ENCODE results near the gene UTS2B. TPM values are rescaled to one million over a fixed set of nuclear protein-coding genes. Genes with fewer than 3 reads are reported as not detected.

The UTS2B gene
- total RNA-seq, 2 experiments from 2014 or later, result not detected

GRCh38 chr3:191347228-191347627 lies 16.9 kb upstream of the UTS2B start:
- peaks cover 2% of the 10 kb centered on the region for H3K9me3 Mint-ChIP-seq
- H3K27me3 Mint-ChIP-seq, result no peaks in the 10 kb centered on the region
- CTCF ChIA-PET, result no interaction called here
- intact Hi-C loops (cut with micrococcal nuclease), result no loop called here
- DNase-seq, result no peak
- POLR2A ChIA-PET, result no interaction called here
- H3K4me1 Mint-ChIP-seq (ENCODE audit: low read depth), result peaks cover 4% of the 10 kb centered on the region
- H3K27ac Mint-ChIP-seq, result no peak overlapping the region
- H3K4me3 Mint-ChIP-seq, result no peak overlapping the region
- no peaks in the 10 kb centered on the region for H3K36me3 Mint-ChIP-seq

- CTCF ChIA-PET, result no interaction called here
- POLR2A ChIA-PET, result no interaction called here
- H3K27ac Mint-ChIP-seq, result no peak overlapping the region
- no peak for DNase-seq
- H3K36me3 Mint-ChIP-seq, result no peaks in the 10 kb centered on the region
- H3K4me3 Mint-ChIP-seq, result no peak overlapping the region
- intact Hi-C loops (cut with micrococcal nuclease), result no loop called here
- H3K27me3 Mint-ChIP-seq, result no peaks in the 10 kb centered on the region
- peaks cover 2% of the 10 kb centered on the region for H3K9me3 Mint-ChIP-seq
- H3K4me1 Mint-ChIP-seq (ENCODE audit: low read depth), result peaks cover 4% of the 10 kb centered on the region
Observed at GRCh38 chr3:191345334-191345733, 15.0 kb upstream of the UTS2B start.

GRCh38 chr3:191343913-191344312 lies 13.6 kb upstream of the UTS2B start:
- intact Hi-C loops (cut with micrococcal nuclease), result no loop called here
- peaks cover 7% of the 10 kb centered on the region for H3K4me1 Mint-ChIP-seq (ENCODE audit: low read depth)
- H3K9me3 Mint-ChIP-seq, result peaks cover 2% of the 10 kb centered on the region

GRCh38 chr3:191343115-191343514 lies 12.8 kb upstream of the UTS2B start:
- intact Hi-C loops (cut with micrococcal nuclease), result no loop called here
- no peak overlapping the region for H3K27ac Mint-ChIP-seq
- peaks cover 10% of the 10 kb centered on the region for H3K4me1 Mint-ChIP-seq (ENCODE audit: low read depth)
- H3K27me3 Mint-ChIP-seq, result no peaks in the 10 kb centered on the region
- ChIA-PET POLR2A (no interaction called here), CTCF (no interaction called here)
- peaks cover 2% of the 10 kb centered on the region for H3K9me3 Mint-ChIP-seq
- H3K36me3 Mint-ChIP-seq, result no peaks in the 10 kb centered on the region
- DNase-seq, result no peak
- no peak overlapping the region for H3K4me3 Mint-ChIP-seq

More at GRCh38 chr3:191343913-191344312, 13.6 kb upstream of the UTS2B start:
- H3K36me3 Mint-ChIP-seq, result no peaks in the 10 kb centered on the region
- no peak overlapping the region for H3K4me3 Mint-ChIP-seq
- DNase-seq, result no peak
- CTCF ChIA-PET, result no interaction called here
- POLR2A ChIA-PET, result no interaction called here
- no peak overlapping the region for H3K27ac Mint-ChIP-seq
- H3K27me3 Mint-ChIP-seq, result no peaks in the 10 kb centered on the region

- ChIA-PET CTCF (interaction anchor here (0.6 kb wide), 1 partner anchor 10 kb away, joined by 4 read pairs; no protein-coding TSS in a partner anchor), POLR2A (no interaction called here)
- DNase-seq, result no peak
- no peaks in the 10 kb centered on the region for H3K36me3 Mint-ChIP-seq
- no peaks in the 10 kb centered on the region for H3K27me3 Mint-ChIP-seq
- no peak overlapping the region for H3K27ac Mint-ChIP-seq
- peaks cover 2% of the 10 kb centered on the region for H3K9me3 Mint-ChIP-seq
- no peak overlapping the region for H3K4me3 Mint-ChIP-seq
- H3K4me1 Mint-ChIP-seq (ENCODE audit: low read depth), result peaks cover 14% of the 10 kb centered on the region
- intact Hi-C loops (cut with micrococcal nuclease), result no loop called here
Observed at GRCh38 chr3:191342411-191342810, 12.1 kb upstream of the UTS2B start.

GRCh38 chr3:191342006-191342405 lies 11.7 kb upstream of the UTS2B start:
- Mint-ChIP-seq H3K4me1 (ENCODE audit: low read depth) (peaks cover 14% of the 10 kb centered on the region), H3K36me3 (no peaks in the 10 kb centered on the region), H3K4me3 (no peak overlapping the region), H3K9me3 (peaks cover 2% of the 10 kb centered on the region), H3K27ac (no peak overlapping the region), H3K27me3 (no peaks in the 10 kb centered on the region)
- intact Hi-C loops (cut with micrococcal nuclease), result no loop called here
- ChIA-PET POLR2A (no interaction called here), CTCF (interaction anchor here (0.6 kb wide), 1 partner anchor 9 kb away, joined by 4 read pairs; no protein-coding TSS in a partner anchor)
- no peak for DNase-seq

GRCh38 chr3:191340966-191341365 lies 10.6 kb upstream of the UTS2B start:
- Mint-ChIP-seq H3K36me3 (no peaks in the 10 kb centered on the region), H3K27me3 (no peaks in the 10 kb centered on the region), H3K27ac (no peak overlapping the region), H3K9me3 (peaks cover 2% of the 10 kb centered on the region), H3K4me3 (no peak overlapping the region), H3K4me1 (ENCODE audit: low read depth) (peaks cover 14% of the 10 kb centered on the region)
- ChIA-PET CTCF (no interaction called here), POLR2A (interaction anchor here (0.9 kb wide), 1 partner anchor 10 kb away, joined by 3 read pairs; the partner anchor contains the start of gene UTS2B)
- no peak for DNase-seq
- intact Hi-C loops (cut with micrococcal nuclease), result no loop called here

- no peak overlapping the region for H3K4me3 Mint-ChIP-seq
- intact Hi-C loops (cut with micrococcal nuclease), result no loop called here
- no peak overlapping the region for H3K27ac Mint-ChIP-seq
- H3K4me1 Mint-ChIP-seq (ENCODE audit: low read depth), result peaks cover 12% of the 10 kb centered on the region
- H3K36me3 Mint-ChIP-seq, result no peaks in the 10 kb centered on the region
- ChIA-PET CTCF (no interaction called here), POLR2A (interaction anchor here (0.9 kb wide), 1 partner anchor 10 kb away, joined by 3 read pairs; the partner anchor contains the start of gene UTS2B)
- H3K27me3 Mint-ChIP-seq, result no peaks in the 10 kb centered on the region
- peaks cover 1% of the 10 kb centered on the region for H3K9me3 Mint-ChIP-seq
- DNase-seq, result no peak
Observed at GRCh38 chr3:191340351-191340750, 10.0 kb upstream of the UTS2B start.

- no peak for DNase-seq
- no peak overlapping the region for H3K4me3 Mint-ChIP-seq
- no peaks in the 10 kb centered on the region for H3K27me3 Mint-ChIP-seq
- CTCF ChIA-PET, result no interaction called here
- peaks cover 10% of the 10 kb centered on the region for H3K4me1 Mint-ChIP-seq (ENCODE audit: low read depth)
- H3K27ac Mint-ChIP-seq, result no peak overlapping the region
- POLR2A ChIA-PET, result no interaction called here
- H3K36me3 Mint-ChIP-seq, result no peaks in the 10 kb centered on the region
- intact Hi-C loops (cut with micrococcal nuclease), result loop anchor here (2.0 kb wide), 1 partner anchor 19 kb away; no protein-coding TSS in a partner anchor
- H3K9me3 Mint-ChIP-seq, result no peaks in the 10 kb centered on the region
Observed at GRCh38 chr3:191339316-191339917, 9.1 kb upstream of the UTS2B start.

GRCh38 chr3:191338177-191338488 lies 7.8 kb upstream of the UTS2B start:
- Mint-ChIP-seq H3K4me1 (ENCODE audit: low read depth) (peaks cover 10% of the 10 kb centered on the region), H3K27me3 (no peaks in the 10 kb centered on the region), H3K4me3 (no peak overlapping the region), H3K9me3 (no peaks in the 10 kb centered on the region), H3K27ac (no peak overlapping the region), H3K36me3 (no peaks in the 10 kb centered on the region)
- ChIA-PET CTCF (no interaction called here), POLR2A (no interaction called here)
- intact Hi-C loops (cut with micrococcal nuclease), result loop anchor here (2.0 kb wide), 1 partner anchor 21 kb away; no protein-coding TSS in a partner anchor
- DNase-seq, result no peak

GRCh38 chr3:191336833-191337232 lies 6.5 kb upstream of the UTS2B start:
- no peak overlapping the region for H3K4me3 Mint-ChIP-seq
- CTCF ChIA-PET, result interaction anchor here (0.7 to 1.0 kb wide), 2 partner anchors 18 to 84 kb away, joined by 3 read pairs; no protein-coding TSS in a partner anchor
- DNase-seq, result no peak
- peaks cover 10% of the 10 kb centered on the region for H3K4me1 Mint-ChIP-seq (ENCODE audit: low read depth)
- no peaks in the 10 kb centered on the region for H3K36me3 Mint-ChIP-seq
- POLR2A ChIA-PET, result no interaction called here
- intact Hi-C loops (cut with micrococcal nuclease), result loop anchor here (1.0 kb wide), 1 partner anchor 8 kb away; the partner anchor contains the start of gene CCDC50
- no peaks in the 10 kb centered on the region for H3K27me3 Mint-ChIP-seq
- no peak overlapping the region for H3K27ac Mint-ChIP-seq
- H3K9me3 Mint-ChIP-seq, result no peaks in the 10 kb centered on the region

GRCh38 chr3:191334346-191334893 lies 4.1 kb upstream of the UTS2B start:
- ChIA-PET POLR2A (no interaction called here), CTCF (no interaction called here)
- Mint-ChIP-seq H3K36me3 (no peaks in the 10 kb centered on the region), H3K4me1 (ENCODE audit: low read depth) (peaks cover 7% of the 10 kb centered on the region), H3K27me3 (peaks cover 7% of the 10 kb centered on the region), H3K4me3 (no peak overlapping the region), H3K27ac (no peak overlapping the region), H3K9me3 (no peaks in the 10 kb centered on the region)
- no peak for DNase-seq
- intact Hi-C loops (cut with micrococcal nuclease), result no loop called here

GRCh38 chr3:191333298-191333880 lies 3.1 kb upstream of the UTS2B start:
- Mint-ChIP-seq H3K27me3 (peaks cover 12% of the 10 kb centered on the region), H3K9me3 (no peaks in the 10 kb centered on the region), H3K4me1 (ENCODE audit: low read depth) (peaks cover 11% of the 10 kb centered on the region), H3K4me3 (no peak overlapping the region), H3K27ac (no peak overlapping the region), H3K36me3 (no peaks in the 10 kb centered on the region)
- intact Hi-C loops (cut with micrococcal nuclease), result no loop called here
- no peak for DNase-seq
- POLR2A ChIA-PET, result no interaction called here
- CTCF ChIA-PET, result no interaction called here

Data from activated CD4-positive, alpha-beta memory T cell treated with anti-CD3 and anti-CD28 coated beads for 36 hours (primary cell).